Stomach (tissue), 4 donors: ENCODE results near the gene SLMAP.

Source experiments
- CTCF ChIP-seq, 7 experiments: fragments of 450-650 bp in 4 of 7; fragments of 200-600 bp in 3 of 7; sonication (generic) in 3 of 7; IDR thresholded peaks; one replicate each; pipeline ENCODE4 v1.5.1; 2016 to 2019; ENCODE audit warnings: antibody characterized with exemption in 7 of 7, control low read depth in 2 of 7, mild to moderate bottlenecking in 1 of 7
- POLR2A ChIP-seq, 4 donors: fragments of 450-650 bp; IDR thresholded peaks; one replicate each; pipeline ENCODE4 v1.6.1; 2016; ENCODE audit warnings: antibody characterized with exemption in 4 of 4, control low read depth in 2 of 4, mild to moderate bottlenecking in 1 of 4, moderate library complexity in 1 of 4

GRCh38 chr3:57718118-57718517 is 38.0 kb upstream of the SLMAP start:
- TF ChIP-seq CTCF (IDR thresholded peaks at IDR 0.05) (no peak), POLR2A (IDR thresholded peaks at IDR 0.05) (no peak)
